CD4-positive, alpha-beta T cell treated with Interleukin-15 for 1 hour (primary cell): ENCODE results near the gene KCTD15.

Source experiments
- DNase-seq: peaks from one replicate; pipeline ENCODE4 v3.0.0-alpha.2; 2020

KCTD15 gene

DNA sequence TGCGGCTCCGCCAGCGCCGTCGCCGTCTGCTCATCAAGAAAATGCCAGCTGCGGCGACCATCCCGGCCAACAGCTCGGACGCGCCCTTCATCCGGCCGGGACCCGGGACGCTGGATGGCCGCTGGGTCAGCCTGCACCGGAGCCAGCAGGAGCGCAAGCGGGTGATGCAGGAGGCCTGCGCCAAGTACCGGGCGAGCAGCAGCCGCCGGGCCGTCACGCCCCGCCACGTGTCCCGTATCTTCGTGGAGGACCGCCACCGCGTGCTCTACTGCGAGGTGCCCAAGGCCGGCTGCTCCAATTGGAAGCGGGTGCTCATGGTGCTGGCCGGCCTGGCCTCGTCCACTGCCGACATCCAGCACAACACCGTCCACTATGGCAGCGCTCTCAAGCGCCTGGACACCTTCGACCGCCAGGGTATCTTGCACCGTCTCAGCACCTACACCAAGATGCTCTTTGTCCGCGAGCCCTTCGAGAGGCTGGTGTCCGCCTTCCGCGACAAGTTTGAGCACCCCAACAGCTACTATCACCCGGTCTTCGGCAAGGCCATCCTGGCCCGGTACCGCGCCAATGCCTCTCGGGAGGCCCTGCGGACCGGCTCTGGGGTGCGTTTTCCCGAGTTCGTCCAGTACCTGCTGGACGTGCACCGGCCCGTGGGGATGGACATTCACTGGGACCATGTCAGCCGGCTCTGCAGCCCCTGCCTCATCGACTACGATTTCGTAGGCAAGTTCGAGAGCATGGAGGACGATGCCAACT, 24.4 kb upstream of the KCTD15 start:
- DNase-seq = no peak

- no peak for DNase-seq
These were observed 23.9 kb upstream of the KCTD15 start for GRCh38 chr19:33772858-33773180.

- DNase-seq = no peak
These were observed 22.7 kb upstream of the KCTD15 start for GRCh38 chr19:33773704-33774624.

DNA sequence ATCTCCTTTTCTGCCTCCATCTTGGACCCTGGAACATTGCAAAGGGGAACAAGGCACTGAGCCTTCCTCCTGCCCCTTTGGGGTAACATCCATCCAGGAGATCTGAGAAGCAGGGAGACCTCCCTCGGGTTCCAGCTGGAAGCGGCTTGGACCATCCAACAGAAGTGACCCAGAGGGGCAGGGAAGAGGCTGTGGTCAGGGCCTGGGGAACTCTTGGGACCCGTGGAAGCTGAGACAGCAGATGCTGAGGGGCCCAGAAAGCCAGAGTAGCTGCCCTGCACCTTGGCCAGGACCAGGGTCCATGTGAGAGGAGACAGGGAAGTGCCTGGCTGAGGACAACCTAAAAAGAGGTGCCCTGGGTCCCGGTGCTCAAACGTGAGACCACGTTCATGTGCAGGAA, 21.9 kb upstream of the KCTD15 start:
- no peak for DNase-seq

DNA sequence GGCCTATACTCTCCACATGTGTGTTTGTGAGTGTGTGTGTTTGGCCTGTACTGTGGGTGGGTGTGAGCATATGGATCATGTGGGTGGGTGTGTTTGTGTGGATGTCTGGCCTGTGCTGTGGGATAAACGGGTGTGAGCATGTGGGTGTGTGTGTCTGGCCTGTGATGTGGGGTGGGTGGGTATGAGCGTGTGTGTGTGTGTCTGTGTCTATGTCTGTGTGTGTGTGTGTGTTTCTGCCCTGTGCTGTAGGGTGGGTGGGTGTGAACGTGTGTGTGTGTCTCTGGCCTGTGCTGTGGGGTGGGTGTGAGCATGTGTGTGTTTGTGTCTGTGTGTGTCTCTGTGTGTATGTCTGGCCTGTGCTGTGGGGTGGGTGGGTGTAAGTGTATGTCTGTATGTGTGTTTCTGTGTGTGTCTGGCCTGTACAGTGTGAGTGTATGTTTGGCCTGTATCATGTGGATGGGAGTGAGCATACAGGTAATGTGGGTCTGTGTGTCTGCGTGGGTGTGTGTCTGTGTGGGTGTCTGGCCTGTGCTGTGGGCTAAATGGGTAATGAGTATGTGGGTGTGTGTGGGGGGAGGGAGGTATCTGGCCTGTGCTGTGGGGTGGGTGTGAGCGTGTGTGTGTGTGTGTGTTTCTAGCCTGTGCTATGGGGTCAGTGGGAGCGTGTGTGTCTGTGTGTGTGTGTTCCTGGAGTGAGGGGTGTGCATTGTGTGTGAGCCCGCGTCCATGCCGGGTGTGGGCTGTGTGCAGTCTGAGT, 20.8 kb upstream of the KCTD15 start:
- no peak for DNase-seq

- no peak for DNase-seq
These were observed 19.3 kb upstream of the KCTD15 start for GRCh38 chr19:33777351-33777750.

DNA sequence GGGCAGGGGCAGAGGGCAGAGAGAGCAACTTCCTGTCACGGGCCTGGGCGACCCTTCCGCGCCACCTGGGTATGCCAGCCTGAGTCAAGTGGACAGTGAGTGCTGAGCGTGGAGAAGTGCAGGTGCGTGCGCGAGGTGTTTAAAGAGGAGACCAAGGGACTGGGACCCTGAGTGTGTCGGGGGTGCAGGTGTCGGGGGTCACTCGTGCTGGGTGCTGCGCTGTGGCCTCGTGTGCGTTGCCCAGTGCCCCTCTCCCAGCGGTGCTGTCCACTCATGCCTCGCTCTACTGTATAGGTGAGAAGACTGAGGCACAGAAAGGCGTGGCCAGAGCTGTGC, 18.9 kb upstream of the KCTD15 start:
- DNase-seq = no peak

DNA sequence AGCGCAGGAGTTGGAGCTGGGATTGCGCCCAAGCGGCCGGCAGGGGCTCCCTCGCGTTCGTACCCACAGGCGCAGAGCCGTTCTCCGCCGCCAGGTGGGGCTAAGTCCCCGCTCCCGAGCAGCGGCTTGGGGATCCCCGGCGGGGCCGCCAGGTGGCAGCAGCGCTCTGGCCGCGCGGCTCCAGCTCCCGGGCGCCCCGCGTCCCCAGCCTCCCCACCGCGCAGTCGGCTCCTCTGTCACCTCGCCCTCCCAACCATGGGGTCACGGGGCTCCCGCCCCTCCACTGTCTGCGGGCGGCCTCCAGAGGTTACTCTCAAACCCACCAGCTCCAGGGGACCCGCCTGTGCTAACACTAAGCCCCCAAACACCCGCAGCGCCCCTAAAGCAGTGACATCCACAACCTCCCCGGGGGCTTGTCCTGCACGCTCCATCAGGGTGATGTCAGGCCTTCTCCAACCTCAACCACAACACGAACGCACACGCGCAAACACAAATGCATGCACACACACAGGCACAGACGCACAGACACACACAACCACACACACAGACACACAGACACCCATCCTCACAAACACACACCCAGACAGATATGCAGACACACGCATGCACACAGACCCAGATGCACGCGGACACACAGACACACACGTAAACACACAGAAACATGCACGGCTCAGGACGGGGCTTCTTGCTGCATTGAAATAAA, 18.4 kb upstream of the KCTD15 start:
- DNase-seq = peak; percentile 81

DNA sequence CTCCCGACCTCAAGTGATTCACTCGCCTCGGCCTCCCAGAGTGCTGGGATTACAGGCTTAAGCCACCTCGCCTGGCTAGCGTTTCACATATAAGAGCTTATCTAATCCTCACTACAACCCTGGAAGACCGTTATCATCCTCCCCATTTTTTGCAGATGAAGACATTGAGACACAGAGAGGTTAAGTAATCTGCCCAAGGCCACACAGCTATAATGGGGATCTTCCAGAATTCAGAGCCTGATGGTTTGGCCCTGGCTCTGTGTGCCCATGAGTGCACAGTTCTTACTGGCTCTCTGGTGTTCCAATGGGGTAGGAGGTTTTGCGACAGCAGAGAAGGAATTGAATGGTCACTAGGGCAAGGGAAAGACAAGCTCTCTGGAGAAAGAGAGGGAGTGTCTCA, 16.8 kb upstream of the KCTD15 start:
- DNase-seq = no peak

DNA sequence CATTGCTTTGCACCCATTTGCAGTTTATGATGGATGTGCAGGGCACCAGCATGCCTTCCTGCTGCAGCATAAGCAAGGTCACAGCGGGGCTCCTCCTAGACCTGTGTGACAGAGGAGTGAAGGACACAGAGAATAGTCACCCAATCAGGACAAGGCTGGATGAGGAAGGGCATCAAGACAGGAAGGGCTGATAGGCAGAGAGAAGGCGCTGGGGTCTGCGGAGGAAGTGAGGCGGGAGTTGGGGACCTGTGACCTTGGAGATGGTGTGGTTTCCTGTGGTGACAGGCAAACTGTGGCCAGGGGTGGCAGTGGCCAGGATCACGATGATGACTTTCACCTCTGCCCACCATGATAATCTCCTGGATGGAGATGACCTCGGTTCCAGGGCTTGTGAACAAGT, 16.4 kb upstream of the KCTD15 start:
- no peak for DNase-seq

GRCh38 chr19:33780746-33781145, 15.9 kb upstream of the KCTD15 start:
- DNase-seq = no peak

GRCh38 chr19:33781415-33781935, 15.2 kb upstream of the KCTD15 start:
- DNase-seq = no peak

DNA sequence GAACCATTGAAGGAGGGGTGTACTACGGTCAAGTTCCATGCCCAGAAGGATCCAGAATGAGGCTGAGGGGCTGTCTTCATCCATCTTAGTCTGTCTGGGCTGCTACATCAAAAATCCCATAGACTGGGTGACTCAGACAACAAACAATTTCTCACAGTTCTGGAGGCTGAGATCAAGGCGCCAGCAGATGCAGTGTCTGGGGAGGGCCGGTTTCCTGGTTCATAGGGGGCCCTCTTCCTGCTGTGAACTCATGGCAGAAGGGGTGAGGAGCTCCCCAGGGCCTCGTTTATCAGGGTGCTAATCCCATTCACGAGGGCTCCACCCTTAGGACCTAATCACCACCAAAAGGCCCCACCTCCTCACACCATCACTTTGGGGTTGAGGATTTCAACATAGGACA, 14.7 kb upstream of the KCTD15 start:
- no peak for DNase-seq

GRCh38 chr19:33784432-33784831, 12.2 kb upstream of the KCTD15 start:
- DNase-seq = no peak

DNA sequence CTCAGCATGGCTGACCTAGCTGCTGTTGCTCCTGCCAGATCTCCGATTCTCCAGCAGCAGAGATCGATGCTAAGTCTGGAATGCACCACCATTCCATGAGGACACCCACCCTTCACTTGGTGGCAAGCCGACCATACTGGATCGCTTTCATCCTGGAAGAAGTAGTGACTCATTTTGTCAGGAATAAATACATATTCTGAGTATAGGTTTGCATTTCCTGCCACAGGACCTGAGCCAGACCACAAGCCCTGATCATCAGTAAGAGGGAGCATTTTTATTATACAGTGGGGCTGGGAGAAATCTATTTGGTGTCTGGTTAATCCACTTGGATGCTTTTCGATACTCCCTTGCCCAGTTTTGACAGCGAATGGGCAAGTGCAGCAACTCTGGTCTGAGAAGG, 10.9 kb upstream of the KCTD15 start:
- DNase-seq = no peak

- DNase-seq = no peak
These were observed 8.0 kb upstream of the KCTD15 start for GRCh38 chr19:33788676-33789075.

DNA sequence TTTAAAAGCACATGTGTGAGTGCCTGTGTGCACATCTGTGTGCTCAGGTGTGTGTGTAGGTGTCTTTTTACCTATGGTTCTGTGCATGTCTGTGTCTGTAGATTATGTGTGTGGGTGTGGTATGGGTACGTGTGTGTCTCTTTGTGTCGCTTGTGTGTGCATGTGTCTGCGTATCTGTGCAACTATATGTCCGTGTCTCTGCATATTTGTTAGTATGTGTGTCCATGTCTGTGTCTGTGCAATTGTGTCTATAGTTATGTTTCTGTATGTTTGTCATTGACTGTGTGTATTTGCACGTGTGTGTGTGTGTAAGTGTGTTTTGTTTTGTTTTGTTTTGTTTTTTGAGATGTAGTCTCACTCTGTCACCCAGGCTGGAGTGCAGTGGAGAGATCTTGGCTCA, 7.3 kb upstream of the KCTD15 start:
- no peak for DNase-seq

DNA sequence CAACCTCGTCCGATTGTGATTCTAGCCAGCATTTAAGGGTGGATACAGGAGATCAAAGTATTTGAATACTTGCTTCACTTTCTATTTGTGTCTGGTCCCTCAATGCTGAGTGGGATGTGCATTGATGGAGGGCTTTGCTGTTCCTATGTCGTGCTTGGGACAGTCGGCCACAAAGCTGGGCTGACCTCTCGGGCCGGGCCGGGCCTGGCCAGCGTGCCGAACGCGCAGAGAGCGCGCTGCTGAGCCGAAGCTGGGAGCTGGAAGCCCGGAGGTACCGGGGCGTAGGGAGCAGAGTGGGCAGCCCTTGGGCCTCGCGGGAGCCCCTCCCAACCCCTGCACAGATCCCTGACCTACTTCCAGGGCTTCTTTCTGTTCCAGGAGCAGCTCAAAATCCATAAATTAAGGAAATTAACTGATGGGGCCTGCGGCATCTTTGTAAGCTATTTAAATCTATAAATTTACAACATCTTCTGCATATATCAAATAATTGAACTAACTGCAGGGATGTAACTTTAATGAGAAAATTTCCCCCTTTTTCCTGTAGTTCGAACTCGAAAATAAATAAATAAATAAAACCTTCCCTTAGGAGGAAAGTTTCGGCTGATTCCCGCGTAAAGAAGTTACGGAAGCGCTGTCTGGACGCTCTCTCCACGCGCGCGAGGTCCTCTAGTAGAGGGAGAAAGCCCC, 1.8 kb upstream of the KCTD15 start:
- no peak for DNase-seq

- DNase-seq = peak; percentile 48
These were observed 1.1 kb upstream of the KCTD15 start for GRCh38 chr19:33795370-33796163.

DNA sequence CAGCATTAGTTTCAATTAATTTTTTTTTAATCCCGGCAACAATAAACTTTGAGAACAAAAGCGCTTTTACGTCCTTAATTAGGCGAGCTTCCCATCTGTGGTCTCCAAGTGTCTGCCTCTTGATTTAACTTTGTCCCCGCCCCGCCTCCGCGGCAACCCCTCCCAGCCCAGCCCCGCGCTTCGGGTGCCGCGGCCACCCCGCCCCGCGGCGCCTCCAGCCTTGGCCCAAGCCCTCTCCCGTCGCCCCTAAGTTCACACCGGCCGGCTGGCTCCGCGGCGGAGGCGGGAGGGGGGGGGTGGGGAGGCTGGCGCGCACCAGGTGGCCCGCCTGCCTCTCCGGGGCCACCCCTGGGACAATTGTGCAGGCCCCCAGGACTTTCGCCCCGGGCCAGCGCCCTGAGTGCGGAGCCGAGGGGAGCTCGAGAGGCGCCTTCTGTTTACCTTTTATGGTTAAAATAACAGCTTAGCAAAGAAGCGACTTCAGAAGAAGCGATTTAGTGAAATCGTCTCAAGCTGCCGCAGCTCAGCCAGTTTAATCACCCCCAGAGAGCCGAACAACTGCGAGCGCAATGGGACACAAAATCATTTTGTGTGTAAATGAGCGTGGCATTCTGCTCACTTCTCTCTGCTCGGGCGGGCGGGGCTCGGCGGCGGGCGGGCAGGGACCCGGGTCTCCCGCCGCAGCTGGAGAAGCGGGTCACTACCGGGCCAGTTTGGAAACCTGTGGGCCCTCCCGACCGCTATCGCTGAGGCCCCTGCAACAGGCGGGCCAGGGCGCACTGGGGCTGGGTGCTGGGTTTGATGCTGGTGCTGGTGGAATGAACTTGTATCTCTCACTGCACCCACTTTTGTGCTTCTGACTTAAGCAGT, 1.4 kb downstream of the KCTD15 start:
- no peak for DNase-seq
